ENCODE data around the gene PIK3C3. TPM values are rescaled to one million over a fixed set of nuclear protein-coding genes. Genes with fewer than 3 reads are reported as not detected.

PIK3C3 gene
- total and polyA plus RNA-seq, 2 of the 8 experiments (the other 6 are each of a cell fraction or from before 2014, with no cell fraction given), result 15.3 to 47.4 TPM

- Histone ChIP-seq H3K4me3 (ENCODE audit: extremely low read depth in 1 of 4, insufficient read depth in 2 of 4, low read depth in 3 of 4, low read length in 4 of 4) (no peak overlapping the region), H2BK12ac (ENCODE audit: low read depth, low read length) (no peak overlapping the region), H3K23ac (ENCODE audit: insufficient read length) (no peak overlapping the region), H4K5ac (ENCODE audit: insufficient read length, low read depth, low read length) (no peak overlapping the region), H3K27me3 (replicated peaks in 1 of 4; ENCODE audit: control insufficient read depth in 3 of 4, extremely low read depth in 1 of 4, insufficient read depth in 3 of 4, low read length in 3 of 4) (no peaks in the 10 kb centered on the region), H3K4ac (replicated peaks; ENCODE audit: insufficient read length, low read depth, low read length) (no peak overlapping the region), H2BK5ac (ENCODE audit: low read depth, low read length) (no peak overlapping the region), H3K36me3 (ENCODE audit: control insufficient read depth in 2 of 4, insufficient read depth in 4 of 4, low read length in 3 of 4) (peaks cover 0 to 32% (median 12%) of the 10 kb centered on the region in 4 experiments; a peak in 6 of 8 replicates), H3K9ac (replicated peaks in 1 of 4; ENCODE audit: extremely low read depth in 1 of 4, low read depth in 3 of 4, low read length in 3 of 4) (no peak overlapping the region), H2AK5ac (ENCODE audit: low read depth, low read length) (no peak overlapping the region), H3K4me1 (replicated peaks in 1 of 4; ENCODE audit: control insufficient read depth in 3 of 4, insufficient read depth in 4 of 4, low read length in 3 of 4) (peaks cover 0 to under 1% (median 0%) of the 10 kb centered on the region in 4 experiments; a peak in 1 of 7 replicates), H4K91ac (replicated peaks; ENCODE audit: insufficient read length, low read length) (no peak overlapping the region), H3K27ac (ENCODE audit: low read depth, low read length) (no peak overlapping the region), H2AFZ (ENCODE audit: low read length) (no peak overlapping the region), H3K79me2 (ENCODE audit: control insufficient read depth in 1 of 2, insufficient read depth in 2 of 2, low read length in 2 of 2) (no peaks in the 10 kb centered on the region), H3K79me1 (ENCODE audit: low read depth, low read length) (no peaks in the 10 kb centered on the region), H2BK120ac (replicated peaks; ENCODE audit: low read depth, low read length) (no peak overlapping the region), H2BK20ac (ENCODE audit: low read length) (no peak overlapping the region), H3K9me3 (ENCODE audit: insufficient read depth in 2 of 2, low read depth in 1 of 2, low read length in 1 of 2) (no peaks in the 10 kb centered on the region), H4K8ac (ENCODE audit: extremely low read depth, insufficient read depth, low read length) (no peak overlapping the region), H3K18ac (ENCODE audit: extremely low read depth, low read length) (no peak overlapping the region), H3K23me2 (ENCODE audit: low read depth, low read length) (no peaks in the 10 kb centered on the region), H3K14ac (ENCODE audit: insufficient read length) (no peak overlapping the region), H2BK15ac (ENCODE audit: low read length) (no peak overlapping the region), H3K56ac (replicated peaks; ENCODE audit: insufficient read length, low read depth, low read length) (no peak overlapping the region), H4K20me1 (replicated peaks in 1 of 2; ENCODE audit: control insufficient read depth in 1 of 2, insufficient read depth in 2 of 2, low read length in 2 of 2) (no peaks in the 10 kb centered on the region), H3K4me2 (ENCODE audit: insufficient read depth in 1 of 2, low read depth in 2 of 2, low read length in 2 of 2) (no peak overlapping the region)
- ChIA-PET POLR2A (ENCODE audit: partially characterized antibody) (no interaction called here), CTCF (ENCODE audit: partially characterized antibody) (interaction anchor here (0.6 kb wide), 1 partner anchor 544 kb away, joined by 3 read pairs; no protein-coding TSS in a partner anchor)
- WGBS, 2 experiments (ENCODE audit: extremely low coverage in 1 of 2, insufficient coverage in 1 of 2, insufficient read length in 1 of 2, insufficient replicate concordance in 2 of 2, low coverage in 1 of 2, low lambda C conversion rate in 2 of 2, missing lambda C conversion rate in 1 of 2), result 97% methylated on average over 3 of the region's 3 CpGs; no CpG with 5 or more reads in 1 of the 2 experiments
- TF ChIP-seq BRCA1 (IDR thresholded peaks at IDR 0.05; ENCODE audit: low read depth, low read length) (no peak), JUN (IDR thresholded peaks at IDR 0.05; ENCODE audit: low read depth, low read length) (no peak), SUZ12 (IDR thresholded peaks at IDR 0.05; ENCODE audit: low read length) (no peak), SP2 (IDR thresholded peaks at IDR 0.05; ENCODE audit: low read length) (no peak), ZNF274 (IDR thresholded peaks at IDR 0.05; ENCODE audit: borderline replicate concordance, extremely low read depth, low read length) (no peak), TAF7 (optimal IDR thresholded peaks at IDR 0.05; ENCODE audit: borderline replicate concordance, low read depth, low read length) (no peak), CEBPB (IDR thresholded peaks at IDR 0.05; ENCODE audit: low read depth, low read length) (no peak), CBX5 (IDR thresholded peaks at IDR 0.05; ENCODE audit: low read depth, low read length) (no peak), EGR1 (IDR thresholded peaks at IDR 0.05; ENCODE audit: borderline replicate concordance, low read depth, low read length) (no peak), RNF2 (IDR thresholded peaks at IDR 0.05; ENCODE audit: borderline replicate concordance, low read depth, low read length, missing control alignments, poor library complexity, severe bottlenecking) (no peak), SIRT6 (IDR thresholded peaks at IDR 0.05; ENCODE audit: low read length) (no peak), SP4 (IDR thresholded peaks at IDR 0.05; ENCODE audit: low read length) (no peak), KDM1A (IDR thresholded peaks at IDR 0.05; ENCODE audit: borderline replicate concordance, low read length) (no peak), TEAD4 (IDR thresholded peaks at IDR 0.05; ENCODE audit: low read depth, low read length) (no peak), CBX8 (IDR thresholded peaks at IDR 0.05; ENCODE audit: borderline replicate concordance, low read depth, low read length) (no peak), TCF12 (IDR thresholded peaks at IDR 0.05; ENCODE audit: low read depth, low read length) (no peak)
- DNase-seq (ENCODE audit: low read depth in 1 of 2, low spot score in 2 of 2) (no peak), FAIRE-seq (no peak)
Measured at GRCh38 chr18:42001801-42002200, 46.8 kb downstream of the PIK3C3 start.
